SU-DHL-6 (cell line): ENCODE data around the gene AQP1.

Experiments
- H2AFZ ChIP-seq: fragments of 200-600 bp; sonication (generic); 2 replicates; pipeline ENCODE4 v1.6.1; 2014; ENCODE audit warnings: low read depth, mild to moderate bottlenecking, moderate library complexity, mixed read lengths, antibody characterized with exemption, low read length; ENCODE audit not compliant: severe bottlenecking
- H3F3A ChIP-seq: fragments of 200-600 bp; shearing (Covaris generic); 2 replicates; pipeline ENCODE4 v1.6.0; 2016; ENCODE audit warnings: antibody characterized with exemption, mild to moderate bottlenecking; ENCODE audit not compliant: insufficient read depth
- H3K27ac ChIP-seq: fragments of 200-600 bp; sonication (generic); 2 replicates; pipeline ENCODE4 v1.5.1; 2016; ENCODE audit warnings: low read depth, mild to moderate bottlenecking, low read length, moderate library complexity, mixed read lengths
- H3K27me3 ChIP-seq: fragments of 200-600 bp; sonication (generic), shearing (Covaris generic); 2 replicates; pipeline ENCODE4 v1.6.0; 2014; ENCODE audit warnings: mild to moderate bottlenecking, low read length
- H3K36me3 ChIP-seq: fragments of 200-600 bp; sonication (generic); 2 replicates; pipeline ENCODE4 v1.6.1; 2014; ENCODE audit warnings: mild to moderate bottlenecking, low read length, mixed read lengths
- H3K4me2 ChIP-seq: fragments of 300-600, 200-600 bp; shearing (Covaris generic), sonication (generic); 2 replicates; pipeline ENCODE4 v1.6.0; 2014; ENCODE audit warnings: low read length, low read depth, mild to moderate bottlenecking; ENCODE audit not compliant: poor library complexity, severe bottlenecking
- H3K4me3 ChIP-seq: fragments of 200-600 bp; sonication (generic); 2 replicates; pipeline ENCODE4 v1.5.1; 2014; ENCODE audit warnings: antibody characterized with exemption, low read length, mild to moderate bottlenecking, mixed read lengths; ENCODE audit not compliant: insufficient read depth, poor library complexity, severe bottlenecking
- H3K79me2 ChIP-seq: fragments of 200-600 bp; sonication (generic); 2 replicates; pipeline ENCODE4 v1.6.1; 2014; ENCODE audit warnings: mild to moderate bottlenecking, low read length, moderate library complexity; ENCODE audit not compliant: insufficient read depth
- H3K9ac ChIP-seq: fragments of 200-600 bp; sonication (generic); 2 replicates; pipeline ENCODE4 v1.7.0; 2014; ENCODE audit warnings: mild to moderate bottlenecking, low read length
- H3K9me2 ChIP-seq: fragments of 200-600 bp; sonication (generic); replicated peaks from 2 replicates; pipeline ENCODE4 v1.6.1; 2014; ENCODE audit warnings: low read length; ENCODE audit not compliant: insufficient read depth
- H3K9me3 ChIP-seq: fragments of 200-600 bp; sonication (generic); 2 replicates; pipeline ENCODE4 v1.6.1; 2014; ENCODE audit warnings: low read length, mixed read lengths; ENCODE audit not compliant: insufficient read depth
- H4K20me1 ChIP-seq: fragments of 200-600 bp; sonication (generic); 2 replicates; pipeline ENCODE4 v1.6.1; 2014; ENCODE audit warnings: low read depth, mild to moderate bottlenecking, antibody characterized with exemption, low read length, moderate library complexity, mixed read lengths
- CTCF ChIP-seq: fragments of 200-600 bp; sonication (generic); IDR thresholded peaks from one replicate; pipeline ENCODE4 v1.5.1; 2017; ENCODE audit warnings: antibody characterized with exemption, mild to moderate bottlenecking, low read length, moderate library complexity; ENCODE audit not compliant: insufficient read depth, poor library complexity, severe bottlenecking
- EZH2phosphoT487 ChIP-seq: fragments of 200-600 bp; sonication (generic), shearing (Covaris generic); conservative IDR thresholded peaks from 2 replicates; pipeline ENCODE4 v1.6.1; 2018; ENCODE audit warnings: mild to moderate bottlenecking, antibody characterized with exemption, low read length, moderate library complexity, mixed read lengths

AQP1 gene

GRCh38 chr7:30901856-30902255 lies 9.8 kb upstream of the AQP1 start:
- Histone ChIP-seq H3F3A (no peaks in the 10 kb centered on the region), H3K79me2 (no peaks in the 10 kb centered on the region), H3K36me3 (no peaks in the 10 kb centered on the region), H3K9me2 (no peaks in the 10 kb centered on the region), H3K4me3 (no peak overlapping the region), H3K9me3 (no peaks in the 10 kb centered on the region), H4K20me1 (no peaks in the 10 kb centered on the region), H3K27me3 (no peaks in the 10 kb centered on the region), H2AFZ (no peak overlapping the region), H3K4me2 (no peak overlapping the region), H3K27ac (no peak overlapping the region), H3K9ac (no peak overlapping the region)
- TF ChIP-seq EZH2phosphoT487 (no peak), CTCF (no peak)

DNA sequence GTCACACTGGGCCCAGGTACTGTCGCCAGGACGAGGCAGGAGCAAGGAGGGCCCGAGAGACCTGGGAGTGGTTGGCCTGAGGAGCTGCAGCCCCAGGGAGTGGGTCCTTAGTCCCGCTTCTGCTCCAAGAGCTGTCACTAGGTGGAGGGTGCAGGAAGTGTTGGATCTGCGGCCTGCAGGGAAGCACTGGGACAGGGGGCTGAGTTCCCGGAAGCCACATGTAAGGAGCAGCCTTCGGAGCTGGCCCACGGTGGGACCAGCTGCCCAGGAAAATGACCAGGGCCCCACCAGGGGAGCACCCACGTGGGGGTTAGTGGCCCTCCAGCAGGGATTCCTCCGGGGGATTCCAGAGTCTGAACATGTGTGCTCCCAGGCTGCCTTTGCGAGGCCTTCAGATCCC lies 9.2 kb upstream of the AQP1 start:
- H3K4me3 ChIP-seq, result no peak overlapping the region
- no peaks in the 10 kb centered on the region for H3K9me2 ChIP-seq
- H4K20me1 ChIP-seq, result no peaks in the 10 kb centered on the region
- H3K9ac ChIP-seq, result no peak overlapping the region
- H2AFZ ChIP-seq, result no peak overlapping the region
- TF ChIP-seq CTCF (no peak), EZH2phosphoT487 (no peak)
- H3K36me3 ChIP-seq, result no peaks in the 10 kb centered on the region
- no peaks in the 10 kb centered on the region for H3K27me3 ChIP-seq
- H3F3A ChIP-seq, result no peaks in the 10 kb centered on the region
- no peak overlapping the region for H3K27ac ChIP-seq
- H3K79me2 ChIP-seq, result no peaks in the 10 kb centered on the region
- no peaks in the 10 kb centered on the region for H3K9me3 ChIP-seq
- no peak overlapping the region for H3K4me2 ChIP-seq

GRCh38 chr7:30903146-30903545 lies 8.5 kb upstream of the AQP1 start:
- no peak overlapping the region for H3K27ac ChIP-seq
- no peaks in the 10 kb centered on the region for H3K9me3 ChIP-seq
- no peaks in the 10 kb centered on the region for H3K36me3 ChIP-seq
- H3K9ac ChIP-seq, result no peak overlapping the region
- H3F3A ChIP-seq, result no peaks in the 10 kb centered on the region
- H3K4me3 ChIP-seq, result no peak overlapping the region
- no peak overlapping the region for H2AFZ ChIP-seq
- TF ChIP-seq EZH2phosphoT487, result no peak
- TF ChIP-seq CTCF, result no peak
- no peaks in the 10 kb centered on the region for H3K27me3 ChIP-seq
- H3K9me2 ChIP-seq, result no peaks in the 10 kb centered on the region
- no peaks in the 10 kb centered on the region for H3K79me2 ChIP-seq
- H3K4me2 ChIP-seq, result no peak overlapping the region
- no peaks in the 10 kb centered on the region for H4K20me1 ChIP-seq

- Histone ChIP-seq H3K79me2 (no peaks in the 10 kb centered on the region), H3K9me2 (no peaks in the 10 kb centered on the region), H3K27ac (no peak overlapping the region), H3K4me3 (no peak overlapping the region), H3K4me2 (no peak overlapping the region), H3K9me3 (no peaks in the 10 kb centered on the region), H4K20me1 (no peaks in the 10 kb centered on the region), H3K27me3 (no peaks in the 10 kb centered on the region), H3K9ac (no peak overlapping the region), H2AFZ (no peak overlapping the region), H3K36me3 (no peaks in the 10 kb centered on the region), H3F3A (no peaks in the 10 kb centered on the region)
- TF ChIP-seq CTCF, result no peak
- no peak for TF ChIP-seq EZH2phosphoT487
Measured at GRCh38 chr7:30904561-30904960, 7.1 kb upstream of the AQP1 start.
